Naive thymus-derived CD4-positive, alpha-beta T cell (primary cell): ENCODE measurements around the gene DKK1. TPM values are rescaled to one million over a fixed set of nuclear protein-coding genes. Genes with fewer than 3 reads are reported as not detected.

ENCODE experiments used
- ATAC-seq: fragments of 150-1000 bp; cut with Tn5 transposase; 2 replicates; pipeline ENCODE4 v1.10.0; 2021; ENCODE audit warnings: mild to moderate bottlenecking, moderate library complexity
- CTCF ChIA-PET: fragments of 350-600 bp; sonication (Branson Sonifier 250); formaldehyde crosslinking; loops from one replicate; lab custom pipeline; 2021; ENCODE audit warnings: antibody characterized with exemption; lab: Charles Lee
- POLR2A ChIA-PET: fragments of 350-600 bp; sonication (Branson Sonifier 250); formaldehyde crosslinking; loops from one replicate; lab custom pipeline; 2021; ENCODE audit warnings: antibody characterized with exemption, inconsistent platforms; lab: Charles Lee
- DNase-seq, 9 donors: peaks; one replicate each; pipeline versions ENCODE4 v3.0.0 to v3.0.0-alpha.2; 2020 to 2022; ENCODE audit warnings: mixed read lengths in 1 of 9
- H3K27ac ChIP-seq: one replicate; pipeline ENCODE4 v1.7.0; 2013; ENCODE audit warnings: mild to moderate bottlenecking, low read depth, low read length, moderate library complexity
- H3K27me3 ChIP-seq, 2 donors: one replicate each; pipeline ENCODE4 v1.7.0; 2013; ENCODE audit warnings: low read length in 2 of 2, mild to moderate bottlenecking in 2 of 2, moderate library complexity in 2 of 2; ENCODE audit not compliant: control insufficient read depth in 2 of 2, insufficient read depth in 2 of 2
- H3K36me3 ChIP-seq, 3 experiments: 1 replicate in 2 of 3; 2 replicates in 1 of 3; pipeline ENCODE4 v1.7.0; 2013; ENCODE audit warnings: low read length in 3 of 3, mild to moderate bottlenecking in 3 of 3, moderate library complexity in 1 of 3; ENCODE audit not compliant: insufficient read depth in 3 of 3, control insufficient read depth in 2 of 3
- H3K4me1 ChIP-seq, 2 donors: one replicate each; pipeline ENCODE4 v1.7.0; 2013; ENCODE audit warnings: low read length in 2 of 2, mild to moderate bottlenecking in 2 of 2, moderate library complexity in 1 of 2; ENCODE audit not compliant: control insufficient read depth in 2 of 2, insufficient read depth in 2 of 2
- H3K4me3 ChIP-seq: 2 replicates; pipeline ENCODE4 v1.7.0; 2013; ENCODE audit warnings: mild to moderate bottlenecking, low read length
- H3K9me3 ChIP-seq, 3 experiments: 1 replicate in 2 of 3; 2 replicates in 1 of 3; pipeline ENCODE4 v1.7.0; 2013; ENCODE audit warnings: low read length in 3 of 3; ENCODE audit not compliant: control insufficient read depth in 2 of 3
- H3K27ac Mint-ChIP-seq, 9 donors: one replicate each; pipeline ENCODE4 v1.8.0; 2020 to 2022; ENCODE audit warnings: mixed read lengths in 9 of 9, mild to moderate bottlenecking in 8 of 9, moderate library complexity in 5 of 9, inconsistent platforms in 2 of 9
- H3K27me3 Mint-ChIP-seq, 5 donors: one replicate each; pipeline ENCODE4 v1.8.0; 2021 to 2022; ENCODE audit warnings: mixed read lengths in 5 of 5, mild to moderate bottlenecking in 1 of 5
- H3K36me3 Mint-ChIP-seq, 5 donors: one replicate each; pipeline ENCODE4 v1.8.0; 2020 to 2022; ENCODE audit warnings: mixed read lengths in 5 of 5, mild to moderate bottlenecking in 3 of 5, inconsistent platforms in 1 of 5
- H3K4me1 Mint-ChIP-seq, 7 donors: one replicate each; pipeline ENCODE4 v1.8.0; 2020 to 2022; ENCODE audit warnings: mixed read lengths in 7 of 7, mild to moderate bottlenecking in 3 of 7, inconsistent platforms in 1 of 7
- H3K4me3 Mint-ChIP-seq, 10 donors: one replicate each; pipeline ENCODE4 v1.8.0; 2020 to 2022; ENCODE audit warnings: mild to moderate bottlenecking in 10 of 10, mixed read lengths in 10 of 10, moderate library complexity in 6 of 10, inconsistent platforms in 2 of 10
- H3K9me3 Mint-ChIP-seq, 11 donors: one replicate each; pipeline ENCODE4 v1.8.0; 2020 to 2022; ENCODE audit warnings: mixed read lengths in 11 of 11, mild to moderate bottlenecking in 4 of 11, inconsistent platforms in 1 of 11, moderate library complexity in 1 of 11
- intact Hi-C, 2 donors: fragments of 100-400 bp; cut with micrococcal nuclease; formaldehyde crosslinking; loops; one replicate each; pipeline ENCODE4 v1.15.1; 2023
- polyA plus RNA-seq, 2 donors: library from polyadenylated mRNA; unstranded; fragments of 300-500 nt; fragmentation: Illumina TruSeq; gene quantifications; one replicate each; pipeline ENCODE4 v1.2.3, GENCODE V29; 2021
- total RNA-seq, 6 experiments: library from RNA in 5 of 6; stranded (reverse) in 5 of 6; gene quantifications; 1 replicate in 5 of 6; 2 replicates in 1 of 6; pipeline ENCODE4 v1.2.3 and lab custom pipeline; 2021 to 2026

DKK1 gene
- total and polyA plus RNA-seq, 7 experiments from 2014 or later = not detected

- H3K4me1 ChIP-seq = no peaks in the 10 kb centered on the region
- ATAC-seq (no peak), DNase-seq (no peak)
- Mint-ChIP-seq H3K27ac (no peak overlapping the region), H3K36me3 (no peaks in the 10 kb centered on the region), H3K9me3 (peaks cover 0 to 10% (median 0%) of the 10 kb centered on the region in 11 donors), H3K27me3 (peaks cover 0 to 12% (median 0%) of the 10 kb centered on the region in 5 donors), H3K4me3 (no peak overlapping the region), H3K4me1 (no peaks in the 10 kb centered on the region)
- no peaks in the 10 kb centered on the region for H3K27me3 ChIP-seq
- POLR2A ChIA-PET = no interaction called here
- no peak overlapping the region for H3K27ac ChIP-seq
- intact Hi-C loops = no loop called here
- H3K9me3 ChIP-seq = no peaks in the 10 kb centered on the region
- H3K36me3 ChIP-seq = no peaks in the 10 kb centered on the region
- no peak overlapping the region for H3K4me3 ChIP-seq
- CTCF ChIA-PET = no interaction called here
Measured at GRCh38 chr10:52300599-52301277, 13.3 kb upstream of the DKK1 start.

- intact Hi-C loops = loop anchor here in 1 of 2 donors (2.0 kb wide), 1 partner anchor 180 kb away; no protein-coding TSS in a partner anchor
- peaks cover 0 to 6% (median 0%) of the 10 kb centered on the region in 11 donors for H3K9me3 Mint-ChIP-seq
- Histone ChIP-seq H3K27me3 (peaks cover 0 to 2% of the 10 kb centered on the region in 2 donors), H3K9me3 (no peaks in the 10 kb centered on the region), H3K4me1 (no peaks in the 10 kb centered on the region), H3K4me3 (no peak overlapping the region), H3K27ac (no peak overlapping the region), H3K36me3 (no peaks in the 10 kb centered on the region)
- ATAC-seq = peak; percentile 29
- ChIA-PET CTCF (no interaction called here), POLR2A (no interaction called here)
- H3K27ac Mint-ChIP-seq = no peak overlapping the region
- H3K36me3 Mint-ChIP-seq = peaks cover 0 to 5% (median 0%) of the 10 kb centered on the region in 5 donors
- peak overlapping the region in 7 of 10 donors; percentile 9 to 58 (median 40) for H3K4me3 Mint-ChIP-seq
- H3K27me3 Mint-ChIP-seq = peaks cover 45 to 68% (median 53%) of the 10 kb centered on the region in 5 donors
- peak in 2 of 9 donors; percentile 6 to 21 for DNase-seq
- peaks cover 0 to 13% (median 6%) of the 10 kb centered on the region in 7 donors for H3K4me1 Mint-ChIP-seq
Measured at GRCh38 chr10:52308251-52309031, 5.6 kb upstream of the DKK1 start.

- Mint-ChIP-seq H3K4me3 (peak overlapping the region in 4 of 10 donors; percentile 9 to 56 (median 20)), H3K4me1 (peaks cover 6 to 17% (median 14%) of the 10 kb centered on the region in 7 donors), H3K27ac (no peak overlapping the region), H3K36me3 (peaks cover 0 to 11% (median 0%) of the 10 kb centered on the region in 5 donors), H3K9me3 (peaks cover 0 to 9% (median 3%) of the 10 kb centered on the region in 11 donors), H3K27me3 (peaks cover 69 to 85% (median 80%) of the 10 kb centered on the region in 5 donors)
- Histone ChIP-seq H3K27me3 (peaks cover 0 to 3% of the 10 kb centered on the region in 2 donors), H3K27ac (no peak overlapping the region), H3K36me3 (no peaks in the 10 kb centered on the region), H3K9me3 (no peaks in the 10 kb centered on the region), H3K4me3 (no peak overlapping the region), H3K4me1 (no peaks in the 10 kb centered on the region)
- CTCF ChIA-PET = no interaction called here
- POLR2A ChIA-PET = no interaction called here
- intact Hi-C loops = no loop called here
- no peak for ATAC-seq
- no peak for DNase-seq
Measured at GRCh38 chr10:52312942-52313255, 1.2 kb upstream of the DKK1 start.

- H3K9me3 ChIP-seq = no peaks in the 10 kb centered on the region
- Mint-ChIP-seq H3K4me3 (peak overlapping the region in 4 of 10 donors; percentile 9 to 56 (median 20)), H3K36me3 (peaks cover 0 to 11% (median 0%) of the 10 kb centered on the region in 5 donors), H3K27me3 (peaks cover 64 to 80% (median 76%) of the 10 kb centered on the region in 5 donors), H3K4me1 (peaks cover 6 to 16% (median 14%) of the 10 kb centered on the region in 7 donors), H3K27ac (no peak overlapping the region), H3K9me3 (peaks cover 0 to 9% (median 3%) of the 10 kb centered on the region in 11 donors)
- DNase-seq (no peak), ATAC-seq (no peak)
- H3K36me3 ChIP-seq = no peaks in the 10 kb centered on the region
- no peaks in the 10 kb centered on the region for H3K4me1 ChIP-seq
- peaks cover 0 to 3% of the 10 kb centered on the region in 2 donors for H3K27me3 ChIP-seq
- POLR2A ChIA-PET = no interaction called here
- H3K4me3 ChIP-seq = no peak overlapping the region
- CTCF ChIA-PET = no interaction called here
- H3K27ac ChIP-seq = no peak overlapping the region
- intact Hi-C loops = no loop called here
Measured at GRCh38 chr10:52313256-52313932, 687 bp upstream of the DKK1 start.

- Histone ChIP-seq H3K27ac (no peak overlapping the region), H3K4me1 (no peaks in the 10 kb centered on the region), H3K4me3 (no peak overlapping the region), H3K36me3 (no peaks in the 10 kb centered on the region), H3K27me3 (peaks cover 0 to 3% of the 10 kb centered on the region in 2 donors), H3K9me3 (no peaks in the 10 kb centered on the region)
- Mint-ChIP-seq H3K27ac (no peak overlapping the region), H3K4me1 (peaks cover 6 to 16% (median 13%) of the 10 kb centered on the region in 7 donors), H3K27me3 (peaks cover 52 to 65% (median 61%) of the 10 kb centered on the region in 5 donors), H3K4me3 (peak overlapping the region in 3 of 10 donors; percentile 17 to 56 (median 41)), H3K9me3 (peaks cover 0 to 9% (median 3%) of the 10 kb centered on the region in 11 donors), H3K36me3 (peaks cover 0 to 6% (median 0%) of the 10 kb centered on the region in 5 donors)
- peak in 1 of 9 donors; percentile 19 for DNase-seq
- intact Hi-C loops = no loop called here
- POLR2A ChIA-PET = no interaction called here
- CTCF ChIA-PET = no interaction called here
- peak; percentile 10 for ATAC-seq
Measured at GRCh38 chr10:52314822-52315552, 906 bp downstream of the DKK1 start.

GRCh38 chr10:52316001-52316400, 1.9 kb downstream of the DKK1 start:
- Mint-ChIP-seq H3K4me3 (no peak overlapping the region), H3K9me3 (peaks cover 0 to 9% (median 3%) of the 10 kb centered on the region in 11 donors), H3K4me1 (peaks cover 6 to 16% (median 13%) of the 10 kb centered on the region in 7 donors), H3K27me3 (peaks cover 47 to 59% (median 58%) of the 10 kb centered on the region in 5 donors), H3K27ac (no peak overlapping the region), H3K36me3 (peaks cover 0 to 6% (median 0%) of the 10 kb centered on the region in 5 donors)
- H3K27ac ChIP-seq = no peak overlapping the region
- DNase-seq (no peak), ATAC-seq (no peak)
- no peaks in the 10 kb centered on the region for H3K9me3 ChIP-seq
- no peaks in the 10 kb centered on the region for H3K36me3 ChIP-seq
- no peak overlapping the region for H3K4me3 ChIP-seq
- CTCF ChIA-PET = no interaction called here
- peaks cover 0 to 3% of the 10 kb centered on the region in 2 donors for H3K27me3 ChIP-seq
- intact Hi-C loops = no loop called here
- POLR2A ChIA-PET = no interaction called here
- H3K4me1 ChIP-seq = no peaks in the 10 kb centered on the region
